Left lung (tissue), 10 donors: Measurements from ENCODE around the gene KCNIP4. TPM values are rescaled to one million over a fixed set of nuclear protein-coding genes. Genes with fewer than 3 reads are reported as not detected.

Experiments
- ATAC-seq: fragments of 200-7000 bp; cut with Tn5 transposase; one replicate; pipeline ENCODE4 v1.9.1; 2020; ENCODE audit warnings: moderate library complexity
- DNase-seq, 4 donors: peaks; one replicate each; pipeline ENCODE4 v3.0.0-alpha.2; 2013 to 2020
- H3K27ac ChIP-seq, 2 donors: fragments of 200-600 bp; sonication (generic) in 1 of 2; one replicate each; pipeline versions ENCODE4 v1.5.0 to v1.8.0; 2020 to 2021
- H3K27me3 ChIP-seq, 2 donors: fragments of 200-600 bp; sonication (generic) in 1 of 2; one replicate each; pipeline versions ENCODE4 v1.5.0 to v1.8.0; 2020 to 2021
- H3K36me3 ChIP-seq, 2 donors: fragments of 200-600 bp; sonication (generic) in 1 of 2; one replicate each; pipeline versions ENCODE4 v1.5.0 to v1.8.0; 2020 to 2021
- H3K4me1 ChIP-seq, 2 donors: fragments of 200-600 bp; one replicate each; pipeline ENCODE4 v1.8.0; 2021
- H3K4me3 ChIP-seq, 2 donors: fragments of 200-600 bp; sonication (generic) in 1 of 2; one replicate each; pipeline versions ENCODE4 v1.5.0 to v1.8.0; 2020 to 2021; ENCODE audit warnings: mild to moderate bottlenecking in 1 of 2
- H3K9me3 ChIP-seq, 2 donors: fragments of 200-600 bp; sonication (generic) in 1 of 2; one replicate each; pipeline versions ENCODE4 v1.5.0 to v1.8.0; 2020 to 2021
- CTCF ChIP-seq, 2 donors: fragments of 200-600 bp; sonication (generic) in 1 of 2; IDR thresholded peaks; one replicate each; pipeline versions ENCODE4 v1.5.0 to v1.8.0; 2021; ENCODE audit warnings: antibody characterized with exemption in 2 of 2
- intact Hi-C, 2 donors: fragments of 100-400 bp; cut with DNase I; formaldehyde crosslinking; loops; one replicate each; pipeline versions ENCODE4 v1.11.2 to v1.14.2; 2022
- polyA plus RNA-seq, 6 donors: library from polyadenylated mRNA; unstranded; fragments of 120-200 nt; gene quantifications; one replicate each; pipeline ENCODE4 v1.2.1, GENCODE V29; 2013; ENCODE audit not compliant: insufficient read length in 6 of 6
- total RNA-seq, 2 donors: library from RNA; stranded (reverse); fragmentation: NEBNext Ultra II Directional; extraction: Animal tissue kit (Norgen Biotek cat#: 25700); gene quantifications; one replicate each; pipeline ENCODE4 v1.2.1, GENCODE V29; 2021
- donor health status: DM: no; HTN: yes; CAD: no.
- donor health status: DM: no; HTN: no; CAD: no.

The KCNIP4 gene
- total and polyA plus RNA-seq, 8 donors: 2.8 to 5.4 (median 4.9) TPM; not detected in 2

GRCh38 chr4:21447301-21448054, 501.1 kb downstream of the KCNIP4 start:
- Histone ChIP-seq H3K36me3 (no peaks in the 10 kb centered on the region), H3K27me3 (no peaks in the 10 kb centered on the region), H3K4me1 (no peaks in the 10 kb centered on the region), H3K27ac (no peak overlapping the region), H3K4me3 (no peak overlapping the region), H3K9me3 (no peaks in the 10 kb centered on the region)
- DNase-seq (no peak), ATAC-seq (peak; percentile 18)
- intact Hi-C loops: no loop called here
- TF ChIP-seq CTCF (IDR thresholded peaks at IDR 0.05): no peak

- Histone ChIP-seq H3K4me1 (no peaks in the 10 kb centered on the region), H3K4me3 (no peak overlapping the region), H3K27ac (no peak overlapping the region), H3K27me3 (peaks cover 0 to 3% of the 10 kb centered on the region in 2 donors), H3K9me3 (no peaks in the 10 kb centered on the region), H3K36me3 (no peaks in the 10 kb centered on the region)
- no peak for TF ChIP-seq CTCF (IDR thresholded peaks at IDR 0.05)
- ATAC-seq (no peak), DNase-seq (no peak)
- intact Hi-C loops: no loop called here
Observed at GRCh38 chr4:21420166-21420565, 528.4 kb downstream of the KCNIP4 start.

GRCh38 chr4:21415728-21416127, 532.8 kb downstream of the KCNIP4 start:
- no peaks in the 10 kb centered on the region for H3K36me3 ChIP-seq

GRCh38 chr4:21413807-21414370, 534.7 kb downstream of the KCNIP4 start:
- intact Hi-C loops: no loop called here
- Histone ChIP-seq H3K27ac (no peak overlapping the region), H3K36me3 (no peaks in the 10 kb centered on the region), H3K9me3 (no peaks in the 10 kb centered on the region), H3K27me3 (peaks cover 0 to 5% of the 10 kb centered on the region in 2 donors), H3K4me3 (no peak overlapping the region), H3K4me1 (no peaks in the 10 kb centered on the region)
- DNase-seq (no peak), ATAC-seq (no peak)
- no peak for TF ChIP-seq CTCF (IDR thresholded peaks at IDR 0.05)

More at GRCh38 chr4:21415728-21416127, 532.8 kb downstream of the KCNIP4 start:
- H3K4me3 ChIP-seq: no peak overlapping the region
- peaks cover 0 to 5% of the 10 kb centered on the region in 2 donors for H3K27me3 ChIP-seq
- intact Hi-C loops: no loop called here
- DNase-seq (no peak), ATAC-seq (no peak)
- no peak overlapping the region for H3K27ac ChIP-seq
- TF ChIP-seq CTCF (IDR thresholded peaks at IDR 0.05): no peak
- no peaks in the 10 kb centered on the region for H3K4me1 ChIP-seq
- no peaks in the 10 kb centered on the region for H3K9me3 ChIP-seq

- no peaks in the 10 kb centered on the region for H3K4me1 ChIP-seq
- intact Hi-C loops: no loop called here
Observed at GRCh38 chr4:21411086-21411485, 537.5 kb downstream of the KCNIP4 start.

More at GRCh38 chr4:21411086-21411485, 537.5 kb downstream of the KCNIP4 start:
- Histone ChIP-seq H3K4me3 (no peak overlapping the region), H3K27me3 (peaks cover 0 to 5% of the 10 kb centered on the region in 2 donors), H3K36me3 (no peaks in the 10 kb centered on the region), H3K27ac (no peak overlapping the region), H3K9me3 (no peaks in the 10 kb centered on the region)
- TF ChIP-seq CTCF (IDR thresholded peaks at IDR 0.05): no peak
- DNase-seq: no peak
- no peak for ATAC-seq
